Natural killer cell (primary cell): Measurements from ENCODE around the gene SEC24A. TPM values are rescaled to one million over a fixed set of nuclear protein-coding genes. Genes with fewer than 3 reads are reported as not detected.
"Not testable (repeated sequence)": the region's sequence is repeated elsewhere in the genome, so short reads cannot be mapped to it uniquely, and the experiment has no call there.

ENCODE experiments used
- ATAC-seq, 3 donors: fragments of 150-1000 bp in 2 of 3; fragments of 200-7000 bp in 1 of 3; cut with Tn5 transposase; 1 replicate in 1 of 3; 2 replicates in 2 of 3; pipeline ENCODE4 v1.10.0; 2021; ENCODE audit warnings: mild to moderate bottlenecking in 2 of 3, moderate library complexity in 2 of 3
- DNase-seq, 2 donors: peaks; one replicate each; pipeline versions ENCODE4 v3.0.0 to v3.0.0-alpha.2; 2013 to 2021; ENCODE audit warnings: mixed read lengths in 1 of 2
- H3K27ac ChIP-seq: one replicate; pipeline ENCODE4 v1.5.1; 2013; ENCODE audit warnings: mild to moderate bottlenecking, low read length
- H3K27me3 ChIP-seq: one replicate; pipeline ENCODE4 v1.6.1; 2013; ENCODE audit warnings: low read length; ENCODE audit not compliant: control insufficient read depth, insufficient read depth
- H3K36me3 ChIP-seq: one replicate; pipeline ENCODE4 v1.6.1; 2013; ENCODE audit warnings: low read length; ENCODE audit not compliant: control insufficient read depth, insufficient read depth
- H3K4me1 ChIP-seq: one replicate; pipeline ENCODE4 v1.6.1; 2013; ENCODE audit warnings: low read length; ENCODE audit not compliant: control insufficient read depth, insufficient read depth
- H3K4me3 ChIP-seq: one replicate; pipeline ENCODE4 v1.5.1; 2013; ENCODE audit warnings: low read length
- H3K9me3 ChIP-seq: one replicate; pipeline ENCODE4 v1.6.1; 2013; ENCODE audit warnings: low read length; ENCODE audit not compliant: control insufficient read depth, insufficient read depth
- H3K27ac Mint-ChIP-seq, 2 donors: one replicate each; pipeline ENCODE4 v1.8.0; 2022; ENCODE audit warnings: mild to moderate bottlenecking in 2 of 2, mixed read lengths in 2 of 2, moderate library complexity in 1 of 2
- H3K27me3 Mint-ChIP-seq, 2 donors: one replicate each; pipeline ENCODE4 v1.8.0; 2022; ENCODE audit warnings: low read depth in 2 of 2, mixed read lengths in 2 of 2
- H3K36me3 Mint-ChIP-seq: one replicate; pipeline ENCODE4 v1.8.0; 2022; ENCODE audit warnings: mixed read lengths
- H3K4me1 Mint-ChIP-seq, 2 donors: one replicate each; pipeline ENCODE4 v1.8.0; 2022; ENCODE audit warnings: mixed read lengths in 2 of 2
- H3K4me3 Mint-ChIP-seq: one replicate; pipeline ENCODE4 v1.8.0; 2022; ENCODE audit warnings: mild to moderate bottlenecking, moderate library complexity, mixed read lengths
- H3K9me3 Mint-ChIP-seq, 2 donors: one replicate each; pipeline ENCODE4 v1.8.0; 2022; ENCODE audit warnings: mixed read lengths in 2 of 2
- CTCF ChIP-seq: fragments of 200-600 bp; IDR thresholded peaks from one replicate; pipeline ENCODE4 v1.8.0; 2022; ENCODE audit warnings: antibody characterized with exemption
- WGBS: methylation state at CpG from one replicate; pipeline ENCODE4 v1.1.7; 2013; ENCODE audit warnings: missing lambda C conversion rate; ENCODE audit not compliant: insufficient coverage; 5-methylcytosine and 5-hydroxymethylcytosine counted together
- intact Hi-C: fragments of 100-400 bp; cut with micrococcal nuclease; formaldehyde crosslinking; loops from one replicate; pipeline ENCODE4 v1.14.2; 2022
- total RNA-seq, 4 donors: library from RNA; stranded (reverse); fragments of 120-200 nt in 1 of 4; gene quantifications; one replicate each; pipeline versions ENCODE4 v1.2.3 to v1.2.4, GENCODE V29; 2013 to 2022

Gene SEC24A
- 10 to 100 TPM; 20.9 to 26.1 (median 25.0) TPM for total RNA-seq
- total RNA-seq (2013), result 14.4 TPM

GRCh38 chr5:134648425-134649162, at the start of gene SEC24A:
SEC24A (plus strand) TSS chr5:134648785; CDS start chr5:134649077, 292 bp downstream.
- Histone ChIP-seq H3K27ac (peak within 1 kb of the TSS; percentile 97), H3K9me3 (no peaks in the 10 kb centered on the region), H3K4me3 (peak within 1 kb of the TSS; percentile 83), H3K4me1 (peaks cover 17% of the 10 kb centered on the region), H3K36me3 (no peaks in the 10 kb centered on the region), H3K27me3 (no peaks in the 10 kb centered on the region)
- peak within 1 kb of the TSS; percentile 98 for H3K4me3 Mint-ChIP-seq
- intact Hi-C loops, result loop anchor here (1.0 to 5.0 kb wide), 3 partner anchors 16 to 422 kb away; partner anchors contain the start of genes PPP2CA, SAR1B and UBE2B
- no peak for TF ChIP-seq CTCF
- H3K9me3 Mint-ChIP-seq, result no peaks in the 10 kb centered on the region
- WGBS, result under 1% methylated on average over 69 of the region's 69 CpGs
- peak; percentile 91 to 96 for DNase-seq
- peak; percentile 79 to 92 (median 86) for ATAC-seq
- H3K27ac Mint-ChIP-seq, result peak within 1 kb of the TSS; percentile 99
- no peaks in the 10 kb centered on the region for H3K36me3 Mint-ChIP-seq
- no peaks in the 10 kb centered on the region for H3K27me3 Mint-ChIP-seq
- peaks cover 22 to 26% of the 10 kb centered on the region in 2 donors for H3K4me1 Mint-ChIP-seq

- DNase-seq, H3K4me1 Mint-ChIP-seq, H3K27me3 ChIP-seq, H3K36me3 Mint-ChIP-seq, H3K27ac ChIP-seq, H3K9me3 Mint-ChIP-seq, H3K9me3 ChIP-seq, H3K4me1 ChIP-seq, ATAC-seq, H3K27ac Mint-ChIP-seq, intact Hi-C loops, H3K4me3 ChIP-seq, H3K36me3 ChIP-seq, H3K27me3 Mint-ChIP-seq, H3K4me3 Mint-ChIP-seq: not testable (repeated sequence)
- WGBS, result no CpG with 5 or more reads among the region's 3 CpGs
Observed at GRCh38 chr5:134599820-134600219, 48.8 kb upstream of the SEC24A start.

- Histone ChIP-seq H3K36me3 (peaks cover 15% of the 10 kb centered on the region), H3K27ac (no peak overlapping the region), H3K9me3 (no peaks in the 10 kb centered on the region), H3K4me1 (no peaks in the 10 kb centered on the region), H3K27me3 (no peaks in the 10 kb centered on the region), H3K4me3 (no peak overlapping the region)
- no peaks in the 10 kb centered on the region for H3K9me3 Mint-ChIP-seq
- H3K36me3 Mint-ChIP-seq, result peaks cover 6% of the 10 kb centered on the region
- intact Hi-C loops, result no loop called here
- no peaks in the 10 kb centered on the region for H3K4me1 Mint-ChIP-seq
- TF ChIP-seq CTCF, result no peak
- H3K4me3 Mint-ChIP-seq, result no peak overlapping the region
- ATAC-seq, result no peak
- 100% methylated on average over 1 of the region's 3 CpGs for WGBS
- no peak overlapping the region for H3K27ac Mint-ChIP-seq
- DNase-seq, result no peak
- no peaks in the 10 kb centered on the region for H3K27me3 Mint-ChIP-seq
Observed at GRCh38 chr5:134600600-134600999, 48.0 kb upstream of the SEC24A start.

GRCh38 chr5:134603059-134603458, 45.5 kb upstream of the SEC24A start:
- Mint-ChIP-seq H3K4me3 (no peak overlapping the region), H3K27ac (no peak overlapping the region), H3K27me3 (no peaks in the 10 kb centered on the region), H3K9me3 (no peaks in the 10 kb centered on the region), H3K36me3 (peaks cover 10% of the 10 kb centered on the region), H3K4me1 (no peaks in the 10 kb centered on the region)
- peaks cover 36% of the 10 kb centered on the region for H3K36me3 ChIP-seq
- 88% methylated on average over 1 of the region's 1 CpG for WGBS
- no peak overlapping the region for H3K27ac ChIP-seq
- no peak for TF ChIP-seq CTCF
- no peak overlapping the region for H3K4me3 ChIP-seq
- H3K9me3 ChIP-seq, result no peaks in the 10 kb centered on the region
- no peaks in the 10 kb centered on the region for H3K4me1 ChIP-seq
- ATAC-seq (no peak), DNase-seq (no peak)
- intact Hi-C loops, result no loop called here
- H3K27me3 ChIP-seq, result no peaks in the 10 kb centered on the region
